Body of pancreas (tissue), 4 donors: Measurements from ENCODE around the gene RAC2.

Experiments
- POLR2A ChIP-seq, 3 donors: fragments of 450-650 bp; IDR thresholded peaks; one replicate each; pipeline ENCODE4 v1.6.1; 2016; ENCODE audit warnings: antibody characterized with exemption in 3 of 3, mild to moderate bottlenecking in 2 of 3
- TF ChIP-seq, protein P1 (sequence below), 7 experiments: fragments of 450-650 bp in 4 of 7; fragments of 200-600 bp in 3 of 7; sonication (generic) in 3 of 7; IDR thresholded peaks; one replicate each; pipeline ENCODE4 v1.5.1; 2016 to 2019; ENCODE audit warnings: antibody characterized with exemption in 7 of 7

DNA sequence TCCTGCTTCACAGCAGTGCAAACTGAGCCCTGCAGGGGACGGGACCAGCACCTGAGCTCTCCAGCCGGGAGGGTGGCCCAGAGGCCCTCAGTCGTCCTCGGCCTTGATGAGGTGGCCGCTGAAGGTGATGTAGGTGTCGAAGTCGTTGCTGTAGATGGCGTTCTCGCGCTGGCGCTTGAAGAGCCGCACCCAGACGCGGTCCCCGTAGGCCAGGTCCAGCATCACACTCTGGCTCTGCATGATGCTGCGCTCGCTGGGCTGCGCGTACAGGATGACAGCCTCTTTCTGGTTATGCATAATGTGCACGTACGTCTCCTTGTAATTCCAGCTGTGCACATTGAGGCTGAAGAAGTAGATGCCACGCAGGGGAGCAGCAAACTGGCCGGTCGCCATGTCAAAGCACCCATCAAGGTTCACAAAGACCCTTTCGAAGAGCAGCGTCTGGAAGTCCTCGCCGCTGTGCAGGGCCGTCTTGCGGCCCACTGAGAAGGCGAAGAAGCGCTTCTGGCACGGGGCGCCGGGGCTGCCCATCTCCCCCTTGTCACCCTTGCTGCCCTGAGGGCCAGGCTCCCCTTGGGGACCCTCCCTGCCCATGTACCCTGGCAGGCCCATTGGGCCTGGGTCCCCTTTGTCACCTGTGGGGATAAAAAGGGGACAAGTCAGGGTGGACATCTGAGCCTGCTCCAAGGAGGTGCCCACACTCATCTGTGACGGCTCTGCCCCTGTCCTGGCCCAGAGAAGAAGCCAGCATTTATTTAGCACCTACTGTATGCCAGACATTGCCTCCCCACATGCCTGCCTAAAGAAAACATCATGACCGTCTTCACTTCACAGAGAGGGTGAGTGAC is 61.7 kb downstream of the RAC2 start:
- no peak for TF ChIP-seq POLR2A (IDR thresholded peaks at IDR 0.05)
- TF ChIP-seq, protein P1, sequence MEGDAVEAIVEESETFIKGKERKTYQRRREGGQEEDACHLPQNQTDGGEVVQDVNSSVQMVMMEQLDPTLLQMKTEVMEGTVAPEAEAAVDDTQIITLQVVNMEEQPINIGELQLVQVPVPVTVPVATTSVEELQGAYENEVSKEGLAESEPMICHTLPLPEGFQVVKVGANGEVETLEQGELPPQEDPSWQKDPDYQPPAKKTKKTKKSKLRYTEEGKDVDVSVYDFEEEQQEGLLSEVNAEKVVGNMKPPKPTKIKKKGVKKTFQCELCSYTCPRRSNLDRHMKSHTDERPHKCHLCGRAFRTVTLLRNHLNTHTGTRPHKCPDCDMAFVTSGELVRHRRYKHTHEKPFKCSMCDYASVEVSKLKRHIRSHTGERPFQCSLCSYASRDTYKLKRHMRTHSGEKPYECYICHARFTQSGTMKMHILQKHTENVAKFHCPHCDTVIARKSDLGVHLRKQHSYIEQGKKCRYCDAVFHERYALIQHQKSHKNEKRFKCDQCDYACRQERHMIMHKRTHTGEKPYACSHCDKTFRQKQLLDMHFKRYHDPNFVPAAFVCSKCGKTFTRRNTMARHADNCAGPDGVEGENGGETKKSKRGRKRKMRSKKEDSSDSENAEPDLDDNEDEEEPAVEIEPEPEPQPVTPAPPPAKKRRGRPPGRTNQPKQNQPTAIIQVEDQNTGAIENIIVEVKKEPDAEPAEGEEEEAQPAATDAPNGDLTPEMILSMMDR (IDR thresholded peaks at IDR 0.05) = no peak
